A549 (cell line): ENCODE data around the gene SHF. TPM values are rescaled to one million over a fixed set of nuclear protein-coding genes. Genes with fewer than 3 reads are reported as not detected.
A peak's percentile ranks its signal among the peaks of the same experiment; 100 is the strongest.

Source experiments
- ATAC-seq, 2 experiments: fragments of 200-7000 bp in 1 of 2; fragments of >200 bp in 1 of 2; cut with Nextera tagmentation in 1 of 2; cut with Tn5 transposase in 1 of 2; 3 replicates each; pipeline versions ENCODE4 v1.8.0 to v1.9.1; 2018 to 2020; ENCODE audit warnings: mild to moderate bottlenecking in 1 of 2, moderate library complexity in 1 of 2
- CTCF ChIA-PET: fragments of 300-600 bp; sonication (Branson Sonifier 250); formaldehyde crosslinking; extraction: SDS; loops from one replicate; lab custom pipeline; 2021; ENCODE audit warnings: antibody characterized with exemption, inconsistent platforms; lab: Yijun Ruan, JAX
- POLR2A ChIA-PET: fragments of 350-600 bp; formaldehyde crosslinking; extraction: SDS; loops from one replicate; lab custom pipeline; 2021; ENCODE audit warnings: antibody characterized with exemption, inconsistent platforms; lab: Yijun Ruan, JAX
- DNase-seq, 2 experiments: peaks; one replicate each; pipeline versions ENCODE4 v3.0.0 to v3.0.0-alpha.2; 2011 to 2016; ENCODE audit warnings: low read depth in 1 of 2, low spot score in 1 of 2
- FAIRE-seq: peaks from 2 replicates; lab custom pipeline; 2011; peaks lifted over from hg19 to GRCh38; lab: Jason Lieb, UNC
- H3K27ac ChIP-seq, 2 experiments: fragments of >200 bp; sonication (Bioruptor Twin); formaldehyde crosslinking; 3 replicates each; pipeline ENCODE4 v1.5.1; 2016 to 2017
- H3K4me1 ChIP-seq: fragments of >200 bp; sonication (Bioruptor Twin); formaldehyde crosslinking; 3 replicates; pipeline ENCODE4 v1.6.1; 2016
- H3K4me2 ChIP-seq: fragments of >200 bp; sonication (Bioruptor Twin); formaldehyde crosslinking; 3 replicates; pipeline ENCODE4 v1.6.1; 2016
- H3K4me3 ChIP-seq: fragments of >200 bp; sonication (Bioruptor Twin); formaldehyde crosslinking; 3 replicates; pipeline ENCODE4 v1.5.1; 2016
- H3K9me3 ChIP-seq: fragments of >200 bp; sonication (Bioruptor Twin); formaldehyde crosslinking; 3 replicates; pipeline ENCODE4 v1.6.1; 2016
- CBX2 ChIP-seq: fragments of 200-600 bp; sonication (generic); IDR thresholded peaks from 2 replicates; pipeline ENCODE4 v1.6.1; 2016; ENCODE audit warnings: low read depth, mild to moderate bottlenecking, borderline replicate concordance
- CHD2 ChIP-seq: fragments of 150-350 bp; IDR thresholded peaks from 2 replicates; pipeline ENCODE4 v1.6.1; 2014; ENCODE audit warnings: low read length; ENCODE audit not compliant: partially characterized antibody
- CHD4 ChIP-seq: fragments of 200-600 bp; sonication (generic); IDR thresholded peaks from 2 replicates; pipeline ENCODE4 v1.6.1; 2016; ENCODE audit warnings: antibody characterized with exemption, mild to moderate bottlenecking, borderline replicate concordance
- CTCF ChIP-seq: fragments of >200 bp; sonication (Bioruptor Twin); formaldehyde crosslinking; IDR thresholded peaks from 3 replicates; pipeline ENCODE4 v1.5.1; 2016
- EHF ChIP-seq: fragments of 250-450 bp; sonication (Bioruptor Pico); IDR thresholded peaks from 2 replicates; pipeline ENCODE4 v1.5.0; 2020; ENCODE audit warnings: mild to moderate bottlenecking
- EHMT2 ChIP-seq: fragments of 200-600 bp; sonication (generic); IDR thresholded peaks from 2 replicates; pipeline ENCODE4 v1.6.1; 2016; ENCODE audit warnings: antibody characterized with exemption, low read depth, mild to moderate bottlenecking, moderate library complexity
- FOSB ChIP-seq: fragments of 250-450 bp; sonication (Bioruptor Pico); IDR thresholded peaks from 2 replicates; pipeline ENCODE4 v1.5.0; 2020; ENCODE audit warnings: mild to moderate bottlenecking, moderate library complexity
- FOXS1 ChIP-seq: fragments of 250-450 bp; sonication (Bioruptor Pico); IDR thresholded peaks from 2 replicates; pipeline ENCODE4 v1.5.0; 2020; ENCODE audit warnings: mild to moderate bottlenecking, moderate library complexity
- HDAC2 ChIP-seq: fragments of 200-600 bp; sonication (generic); IDR thresholded peaks from 2 replicates; pipeline ENCODE4 v1.6.1; 2016
- HES2 ChIP-seq: fragments of >200 bp; sonication (Bioruptor Twin); formaldehyde crosslinking; IDR thresholded peaks from 2 replicates; pipeline ENCODE4 v1.6.1; 2016
- HMGXB4 ChIP-seq: fragments of 250-450 bp; sonication (Bioruptor Pico); IDR thresholded peaks from 2 replicates; pipeline ENCODE4 v1.5.0; 2021; ENCODE audit warnings: mild to moderate bottlenecking, moderate library complexity, borderline replicate concordance
- JUN ChIP-seq, 2 experiments: fragments of >200 bp; sonication (Bioruptor Twin); formaldehyde crosslinking; IDR thresholded peaks; 2 replicates in 1 of 2; 3 replicates in 1 of 2; pipeline ENCODE4 v1.6.1; 2016 to 2017
- MAFK ChIP-seq: fragments of 450-650 bp; IDR thresholded peaks from 2 replicates; pipeline ENCODE4 v1.6.1; 2014; ENCODE audit not compliant: partially characterized antibody
- MAX ChIP-seq: IDR thresholded peaks from 2 replicates; pipeline ENCODE4 v1.6.1; 2012
- MAZ ChIP-seq: fragments of 150-350 bp; IDR thresholded peaks from 2 replicates; pipeline ENCODE4 v1.6.1; 2014; ENCODE audit warnings: antibody characterized with exemption, low read depth, low read length, borderline replicate concordance
- NPAS2 ChIP-seq: fragments of 250-450 bp; sonication (Bioruptor Pico); IDR thresholded peaks from 2 replicates; pipeline ENCODE4 v1.8.0; 2022; ENCODE audit warnings: mild to moderate bottlenecking, moderate library complexity, borderline replicate concordance
- NR3C1 ChIP-seq: fragments of >200 bp; sonication (Bioruptor Twin); formaldehyde crosslinking; IDR thresholded peaks from 3 replicates; pipeline ENCODE4 v1.6.1; 2017
- POLR2A ChIP-seq: IDR thresholded peaks from 2 replicates; pipeline ENCODE4 v1.6.1; 2012; ENCODE audit warnings: mild to moderate bottlenecking, low read length
- RAD21 ChIP-seq, 2 experiments: fragments of >200 bp in 1 of 2; sonication (Bioruptor Twin) in 1 of 2; formaldehyde crosslinking in 1 of 2; IDR thresholded peaks in 1 of 2; conservative IDR thresholded peaks in 1 of 2; 2 replicates in 1 of 2; 3 replicates in 1 of 2; pipeline ENCODE4 v1.6.1; 2012 to 2018; ENCODE audit warnings: inconsistent platforms in 1 of 2
- RARB ChIP-seq: fragments of 250-450 bp; sonication (Bioruptor Pico); IDR thresholded peaks from 2 replicates; pipeline ENCODE4 v1.8.0; 2021; ENCODE audit warnings: mild to moderate bottlenecking, moderate library complexity
- SMC3 ChIP-seq: fragments of >200 bp; sonication (Bioruptor Twin); formaldehyde crosslinking; IDR thresholded peaks from 3 replicates; pipeline ENCODE4 v1.6.1; 2018; ENCODE audit warnings: inconsistent platforms
- SREBF2 ChIP-seq: fragments of 450-650 bp; IDR thresholded peaks from 2 replicates; pipeline ENCODE4 v1.6.1; 2014; ENCODE audit warnings: mild to moderate bottlenecking, moderate library complexity
- TP53 ChIP-seq: fragments of 250-450 bp; sonication (Bioruptor Pico); IDR thresholded peaks from 2 replicates; pipeline ENCODE4 v1.5.0; 2021; ENCODE audit warnings: mild to moderate bottlenecking, moderate library complexity
- ZC3H11A ChIP-seq: fragments of 450-650 bp; IDR thresholded peaks from 2 replicates; pipeline ENCODE4 v1.6.1; 2014; ENCODE audit warnings: antibody characterized with exemption, mild to moderate bottlenecking
- WGBS: methylation state at CpG from one replicate; pipeline ENCODE4 v1.1.6; 2017; ENCODE audit errors: missing lambda C conversion rate; 5-methylcytosine and 5-hydroxymethylcytosine counted together
- polyA plus RNA-seq, 4 experiments: library from polyadenylated mRNA; depleted of rRNA in 3 of 4; stranded (reverse); fragments of >200 nt; fragmentation: RNase III in 1 of 4; extraction: RNeasy Plus Mini Kit Qiagen cat#74134 plus additional on column Dnase treatment in 1 of 4; gene quantifications; 2 replicates in 3 of 4; 3 replicates in 1 of 4; pipeline ENCODE4 v1.2.3, GENCODE V29; 2011 to 2017
- TF ChIP-seq, protein P1 (sequence below): fragments of 150-350 bp; IDR thresholded peaks from 2 replicates; pipeline ENCODE4 v1.6.1; 2014; ENCODE audit warnings: low read depth, mild to moderate bottlenecking, low read length

Gene SHF
- polyA plus RNA-seq, 2 of the 4 experiments (the other 2 are of a cell fraction): 0.36 to 0.85 TPM

GRCh38 chr15:45168751-45169551, 18.8 kb downstream of the SHF start:
- H3K4me1 ChIP-seq: peaks cover 7% of the 10 kb centered on the region; the same call in 1 of the 3 replicates
- WGBS: 85% methylated on average over 6 of the region's 9 CpGs
- POLR2A ChIA-PET: no interaction called here
- H3K9me3 ChIP-seq: no peaks in the 10 kb centered on the region
- CTCF ChIA-PET: interaction anchor here (1.2 to 3.3 kb wide), 5 partner anchors 10 to 30 kb away, joined by 3 to 19 read pairs (median 10); partner anchors contain the start of gene SHF
- ATAC-seq: no peak
- no peak overlapping the region for H3K4me3 ChIP-seq
- H3K27ac ChIP-seq: no peak overlapping the region
- no peak for DNase-seq
- TF ChIP-seq FOXS1 (CRISPR knock-in tag) (no peak), NR3C1 (no peak), RARB (no peak), MAZ (no peak), CBX2 (no peak), MAFK (no peak), HMGXB4 (CRISPR knock-in tag) (no peak), CHD2 (no peak), POLR2A (no peak), HDAC2 (no peak), FOSB (CRISPR knock-in tag) (no peak), NPAS2 (CRISPR knock-in tag) (no peak), EHF (no peak), SMC3 (no peak), RAD21 (conservative IDR thresholded peaks at IDR 0.05 in 1 of 2, IDR thresholded peaks at IDR 0.05 in 1 of 2) (no peak), CHD4 (no peak)
- TF ChIP-seq, protein P1, sequence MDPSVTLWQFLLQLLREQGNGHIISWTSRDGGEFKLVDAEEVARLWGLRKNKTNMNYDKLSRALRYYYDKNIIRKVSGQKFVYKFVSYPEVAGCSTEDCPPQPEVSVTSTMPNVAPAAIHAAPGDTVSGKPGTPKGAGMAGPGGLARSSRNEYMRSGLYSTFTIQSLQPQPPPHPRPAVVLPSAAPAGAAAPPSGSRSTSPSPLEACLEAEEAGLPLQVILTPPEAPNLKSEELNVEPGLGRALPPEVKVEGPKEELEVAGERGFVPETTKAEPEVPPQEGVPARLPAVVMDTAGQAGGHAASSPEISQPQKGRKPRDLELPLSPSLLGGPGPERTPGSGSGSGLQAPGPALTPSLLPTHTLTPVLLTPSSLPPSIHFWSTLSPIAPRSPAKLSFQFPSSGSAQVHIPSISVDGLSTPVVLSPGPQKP: no peak
- FAIRE-seq: no peak
- no peak overlapping the region for H3K4me2 ChIP-seq

DNA sequence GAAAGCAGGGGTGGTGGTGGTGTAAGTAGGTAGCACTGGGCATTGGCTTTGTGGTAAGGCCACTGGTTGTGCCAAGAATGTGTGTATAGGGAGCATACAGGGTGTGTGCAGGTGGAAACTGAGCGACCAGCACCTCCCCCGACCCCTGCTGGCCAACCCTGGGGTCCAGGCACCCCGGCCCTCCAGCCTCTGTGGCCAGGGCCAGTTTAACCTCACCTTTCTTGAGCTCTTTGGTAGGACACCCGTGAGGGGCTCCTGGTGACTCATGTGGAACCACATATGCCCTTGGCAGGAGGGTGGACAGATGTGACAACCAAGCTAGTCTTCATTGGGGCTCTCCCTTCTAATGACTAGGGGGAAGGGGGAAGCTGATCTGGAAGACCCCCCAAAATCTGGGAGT, 19.5 kb downstream of the SHF start:
- ATAC-seq (no peak), DNase-seq (no peak), FAIRE-seq (no peak)
- CTCF ChIA-PET: interaction anchor here (0.8 to 3.3 kb wide), 7 partner anchors 10 to 37 kb away, joined by 3 to 19 read pairs (median 10); partner anchors contain the start of gene SHF
- 92% methylated on average over 4 of the region's 4 CpGs for WGBS
- no peak overlapping the region for H3K4me3 ChIP-seq
- H3K27ac ChIP-seq: no peak overlapping the region
- POLR2A ChIA-PET: no interaction called here
- H3K4me1 ChIP-seq: peaks cover 7% of the 10 kb centered on the region; the same call in 1 of the 3 replicates
- no peaks in the 10 kb centered on the region for H3K9me3 ChIP-seq
- TF ChIP-seq CHD2 (no peak), NR3C1 (no peak), JUN (IDR thresholded peaks at IDR 0.05) (no peak)
- no peak overlapping the region for H3K4me2 ChIP-seq

DNA sequence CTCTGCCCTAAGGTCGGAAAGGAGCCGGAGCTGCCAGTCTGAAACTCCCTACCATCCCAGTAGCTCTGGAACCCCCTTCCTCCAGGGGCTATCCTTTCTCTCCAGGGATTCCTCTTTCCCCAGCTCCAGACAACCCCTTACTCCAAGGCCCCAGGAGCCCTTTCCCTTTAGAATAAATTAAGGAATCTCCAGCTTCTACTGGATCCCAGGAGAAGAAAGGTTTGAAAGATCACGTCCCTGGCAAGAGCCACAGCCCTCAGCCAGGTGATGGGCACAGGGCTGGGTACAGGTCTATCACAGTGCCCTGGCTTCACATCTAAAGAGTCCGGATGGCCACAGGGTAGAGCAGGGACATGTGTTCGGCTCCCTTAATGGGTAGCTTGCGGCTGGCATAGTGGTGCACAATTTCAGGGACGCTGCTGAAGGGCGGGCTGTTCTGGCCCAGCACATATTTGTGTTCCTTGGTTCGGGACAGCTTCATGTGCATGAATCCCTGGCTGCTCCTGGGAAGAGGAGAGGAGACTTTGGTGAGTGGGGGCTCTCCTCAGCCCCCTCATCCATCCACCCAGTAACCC, 20.0 kb downstream of the SHF start:
- no peak for DNase-seq
- Histone ChIP-seq H3K9me3 (no peaks in the 10 kb centered on the region), H3K4me1 (peaks cover 10% of the 10 kb centered on the region), H3K27ac (peak overlapping the region; percentile 92 to 100), H3K4me3 (peak overlapping the region; percentile 67; the same call in 1 of the 3 replicates), H3K4me2 (peak overlapping the region; percentile 98)
- TF ChIP-seq MAZ: no peak
- TF ChIP-seq HES2: no peak
- no peak for TF ChIP-seq SREBF2
- TF ChIP-seq MAFK: no peak
- no peak for TF ChIP-seq EHMT2
- no peak for TF ChIP-seq TP53 (CRISPR knock-in tag)
- no peak for TF ChIP-seq ZC3H11A
- TF ChIP-seq CTCF: no peak
- TF ChIP-seq MAX: no peak
- ChIA-PET POLR2A (interaction anchor here (1.0 kb wide), 1 partner anchor 31 kb away, joined by 4 read pairs; no protein-coding TSS in a partner anchor), CTCF (interaction anchor here (0.8 to 3.3 kb wide), 8 partner anchors 9 to 37 kb away, joined by 3 to 19 read pairs (median 10); partner anchors contain the start of gene SHF)
- ATAC-seq: peak in 1 of 2 experiments; percentile 2; a peak in 1 of 6 replicates
- 68% methylated on average over 9 of the region's 9 CpGs for WGBS
- no peak for FAIRE-seq
